GM10847 (cell line): ENCODE data around the gene PTPRN2.

Experiments used
- POLR2A ChIP-seq: IDR thresholded peaks from 2 replicates; pipeline ENCODE4 v1.6.1; 2011; ENCODE audit not compliant: insufficient read length; ENCODE audit errors: extremely low read depth

Gene PTPRN2

GRCh38 chr7:157863906-157864810 is 723.5 kb downstream of the PTPRN2 start:
- TF ChIP-seq POLR2A: no peak

GRCh38 chr7:157863176-157863575 is 724.4 kb downstream of the PTPRN2 start:
- no peak for TF ChIP-seq POLR2A

GRCh38 chr7:157862731-157863130 is 724.9 kb downstream of the PTPRN2 start:
- TF ChIP-seq POLR2A: no peak

DNA sequence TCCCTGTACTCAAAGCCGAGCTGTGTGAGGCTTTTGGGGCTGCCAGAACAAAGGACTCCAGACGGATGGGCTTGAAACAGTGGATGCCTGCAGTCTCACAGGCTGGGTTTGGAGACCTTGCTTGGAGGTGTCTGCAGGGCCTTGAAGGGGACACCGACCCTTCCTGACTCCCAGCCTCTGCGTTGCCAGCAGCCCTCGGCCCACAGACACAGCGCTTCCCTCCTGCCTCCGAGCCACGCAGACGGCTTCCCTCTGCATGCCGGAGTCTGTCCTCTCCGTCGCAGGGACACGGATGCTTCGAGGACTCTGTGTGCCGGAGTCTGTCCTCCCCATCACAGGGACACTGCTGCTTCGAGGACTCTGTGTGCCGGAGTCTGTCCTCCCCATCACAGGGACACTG is 726.1 kb downstream of the PTPRN2 start:
- no peak for TF ChIP-seq POLR2A

GRCh38 chr7:157861031-157861491 is 726.6 kb downstream of the PTPRN2 start:
- TF ChIP-seq POLR2A: no peak

GRCh38 chr7:157860406-157860805 is 727.2 kb downstream of the PTPRN2 start:
- TF ChIP-seq POLR2A: no peak

- TF ChIP-seq POLR2A: no peak
Observed at GRCh38 chr7:157859915-157860314, 727.7 kb downstream of the PTPRN2 start.

- TF ChIP-seq POLR2A: no peak
Observed at GRCh38 chr7:157857578-157858075, 730.0 kb downstream of the PTPRN2 start.

DNA sequence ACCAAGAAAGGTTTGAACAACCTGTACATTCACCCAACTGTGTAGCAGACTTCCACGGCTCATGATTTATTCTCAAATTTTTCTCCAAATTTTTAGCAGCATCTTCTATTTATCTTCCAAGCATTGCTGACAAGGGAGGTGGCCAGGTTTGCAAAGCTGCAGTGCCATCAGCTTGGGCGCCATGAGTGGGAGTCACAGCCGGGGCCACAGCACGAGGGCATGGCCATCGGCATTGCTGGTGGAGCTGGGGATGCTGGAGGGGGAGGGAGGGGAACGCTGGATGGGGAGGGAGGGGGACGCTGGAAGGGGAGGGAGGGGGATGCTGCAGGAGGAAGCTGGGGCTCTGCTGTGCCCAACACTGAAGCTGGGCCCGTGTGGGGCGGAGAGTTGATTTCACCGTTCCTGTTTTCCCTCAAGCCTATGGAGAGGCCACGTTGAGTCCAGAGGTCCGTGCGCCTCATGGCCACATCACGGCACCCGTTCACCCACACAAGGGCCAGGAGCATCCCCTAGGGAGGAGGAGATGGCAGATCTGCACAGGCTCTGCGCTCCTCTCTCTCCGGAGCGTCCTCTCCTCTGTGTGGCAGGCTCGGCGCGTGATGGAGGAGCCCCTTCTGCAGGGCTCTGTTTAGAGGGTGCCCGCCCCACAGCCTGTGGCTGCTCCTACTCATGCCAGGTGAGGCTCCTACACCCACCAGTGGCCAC is 730.6 kb downstream of the PTPRN2 start:
- TF ChIP-seq POLR2A: no peak

DNA sequence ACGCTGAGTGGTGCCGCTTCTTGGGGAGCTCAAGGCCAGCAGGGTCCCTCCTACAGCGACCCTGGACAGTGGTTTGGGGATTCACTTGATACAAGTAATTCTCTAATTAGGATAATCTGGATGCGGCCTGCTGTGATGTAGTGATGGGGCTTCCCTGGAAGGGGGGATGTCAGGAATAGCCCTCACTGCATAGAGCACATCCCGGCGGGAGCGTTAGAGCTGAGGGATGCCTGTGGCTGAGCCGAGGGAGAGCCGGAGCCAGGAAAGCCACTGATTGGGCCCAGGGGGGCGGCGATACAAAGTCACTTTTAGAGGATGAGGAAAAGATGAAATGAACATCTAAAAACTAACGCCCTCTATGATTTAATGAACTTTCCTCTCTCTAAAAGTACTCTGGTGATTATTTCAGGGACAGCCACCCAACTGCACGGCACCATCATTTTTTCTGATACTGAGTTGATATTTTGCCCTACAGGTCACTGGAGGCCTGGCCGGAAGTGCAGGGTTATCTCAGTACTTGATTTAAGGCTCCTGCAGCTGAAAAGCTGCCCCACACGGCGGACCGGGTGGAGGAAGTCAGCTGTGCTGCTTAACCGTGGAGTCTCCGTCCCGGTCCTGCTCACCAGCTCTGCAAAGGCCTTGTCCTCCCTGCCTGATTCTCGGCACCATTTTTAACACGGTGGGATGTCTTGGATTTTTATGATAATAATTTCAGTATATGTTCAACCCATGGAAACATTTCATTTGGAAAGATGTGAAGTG is 732.0 kb downstream of the PTPRN2 start:
- no peak for TF ChIP-seq POLR2A

- no peak for TF ChIP-seq POLR2A
Observed at GRCh38 chr7:157855016-157855415, 732.6 kb downstream of the PTPRN2 start.

- TF ChIP-seq POLR2A: no peak
Observed at GRCh38 chr7:157854066-157854891, 733.3 kb downstream of the PTPRN2 start.

DNA sequence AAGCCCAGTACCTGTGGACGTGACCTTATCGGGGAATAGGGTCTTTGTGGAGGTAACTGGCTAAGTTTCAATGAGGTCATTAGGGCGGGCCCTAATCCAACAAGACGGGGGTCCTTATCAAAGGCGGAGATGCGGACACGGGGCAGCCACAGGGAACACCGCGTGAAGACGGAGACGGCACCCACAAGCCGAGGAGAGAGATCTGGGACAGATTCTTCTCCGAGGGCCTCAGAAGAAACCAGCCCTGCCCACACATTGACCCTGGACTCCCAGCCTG is 733.9 kb downstream of the PTPRN2 start:
- no peak for TF ChIP-seq POLR2A

DNA sequence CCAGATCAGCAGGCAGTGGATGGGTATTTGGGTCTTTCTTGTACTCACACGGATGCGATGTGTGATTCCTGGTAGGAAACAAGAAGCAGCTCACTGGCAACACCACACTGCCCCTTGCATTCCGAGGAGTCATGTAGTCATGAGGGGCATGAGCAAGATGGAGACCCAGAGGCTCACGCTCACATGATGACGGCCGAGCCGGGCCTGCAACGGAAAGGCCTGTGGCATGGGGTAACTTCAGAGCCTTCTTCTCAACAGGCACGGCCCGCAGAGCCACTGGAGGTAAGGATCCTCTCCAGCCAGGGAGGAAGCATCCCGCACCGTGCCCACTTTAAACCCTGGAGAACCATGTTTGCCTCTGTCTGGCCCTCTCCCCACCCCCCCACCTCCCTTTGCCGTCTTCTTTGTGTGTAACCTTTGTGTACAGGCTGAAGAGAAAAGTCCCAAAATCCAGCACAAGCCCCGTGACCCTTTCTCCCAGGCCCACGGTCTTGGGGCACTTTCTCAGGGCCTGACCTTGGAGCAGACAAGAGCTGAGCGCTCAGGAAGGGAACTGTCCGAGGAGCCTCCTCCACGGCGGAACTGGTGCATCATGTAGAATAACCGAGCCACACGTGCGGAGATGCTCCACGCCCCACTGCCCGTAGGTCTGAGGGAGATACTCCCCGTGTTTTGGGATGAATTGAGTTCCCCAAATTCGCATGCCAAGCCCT is 734.4 kb downstream of the PTPRN2 start:
- TF ChIP-seq POLR2A: no peak
